ENCODE data around the gene CLECL1.

Gene CLECL1

DNA sequence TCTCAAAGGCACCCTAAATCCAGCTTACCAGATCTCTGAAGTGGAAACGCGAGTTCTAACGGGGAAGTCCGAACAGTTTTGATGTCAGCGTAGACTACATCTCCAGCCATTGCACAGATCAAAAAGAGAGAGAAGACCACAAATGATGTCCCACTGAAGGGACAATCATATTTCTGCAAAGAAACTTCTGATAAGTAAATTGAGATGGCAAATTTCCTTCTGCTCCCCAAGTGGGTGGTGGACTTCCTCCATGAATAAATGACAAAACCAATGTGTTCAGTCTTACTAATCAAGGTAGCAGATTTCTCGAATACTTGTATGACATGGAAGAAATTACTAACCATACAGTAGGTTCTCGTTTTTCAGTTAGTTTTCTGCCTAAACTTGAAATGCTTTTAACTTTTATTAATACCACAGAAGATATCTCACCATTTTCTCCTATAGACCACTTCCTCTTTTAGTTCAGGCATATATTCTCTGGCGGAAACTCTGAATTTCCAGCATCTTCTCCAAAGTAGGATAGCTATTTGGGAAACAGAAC lies at the start of gene CLECL1:
Gene CLECL1 (minus strand): TSS at position 177 of the 541 bp plus-strand sequence.
- no peak for DNase-seq

DNA sequence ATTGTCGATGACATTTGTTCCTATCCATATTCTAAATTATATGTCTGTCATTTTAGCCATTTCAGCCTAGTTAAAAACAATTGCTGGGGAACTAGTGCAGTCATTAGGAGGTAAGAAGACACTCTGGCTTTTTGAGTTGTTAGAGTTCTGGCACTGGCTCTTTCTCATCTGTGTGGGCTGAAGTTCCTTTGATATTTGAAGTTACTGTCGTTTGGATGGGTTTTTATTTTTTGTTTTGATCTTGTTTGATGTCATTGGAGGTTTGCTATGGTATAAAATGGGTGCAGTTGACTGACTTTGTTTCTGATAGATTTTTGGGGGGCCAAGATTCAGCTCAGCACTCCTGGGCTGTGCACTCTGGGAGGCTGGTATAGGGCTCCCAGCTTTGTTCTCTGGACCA lies 48.5 kb upstream of the CLECL1 start:
- DNase-seq: no peak

DNA sequence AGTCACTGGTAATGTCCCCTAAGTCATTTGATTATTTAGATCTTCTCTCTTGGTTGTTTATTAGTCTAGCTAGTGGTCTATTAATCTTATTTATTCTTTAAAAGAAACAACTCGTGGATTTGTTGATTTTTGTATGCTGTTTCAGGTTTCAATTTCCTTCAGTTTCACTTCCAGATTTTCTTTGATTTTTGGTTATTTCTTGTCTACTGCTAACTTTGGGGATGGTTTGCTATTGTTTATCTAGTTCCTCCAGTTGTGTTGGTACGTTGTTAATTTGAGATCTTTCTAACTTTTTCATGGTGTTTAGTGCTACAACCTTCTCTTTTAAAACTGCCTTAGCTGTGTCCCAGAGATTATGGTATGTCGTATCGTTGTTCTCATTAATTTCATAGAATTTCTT lies 46.3 kb upstream of the CLECL1 start:
- no peak for DNase-seq

DNA sequence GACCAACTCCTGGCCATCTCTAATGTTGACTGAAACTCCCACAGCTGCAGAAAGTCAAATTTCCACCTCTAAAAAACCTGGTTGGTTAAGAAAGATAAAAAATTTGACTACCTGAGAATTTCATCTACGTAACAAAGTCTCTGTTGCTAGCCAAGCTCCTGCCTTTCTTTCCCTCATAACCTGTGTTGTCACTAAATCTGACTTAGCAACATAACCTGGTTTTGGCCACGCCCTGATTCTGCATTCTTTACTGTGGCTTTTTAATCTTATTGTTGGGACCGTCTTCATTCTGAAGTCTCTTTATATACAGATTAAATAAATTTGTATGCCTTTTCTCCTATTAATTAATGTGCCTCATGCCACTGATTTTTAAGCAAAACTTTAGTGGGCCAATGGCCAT lies 43.9 kb upstream of the CLECL1 start:
- DNase-seq: no peak

- DNase-seq: no peak
These were observed 40.5 kb upstream of the CLECL1 start for GRCh38 chr12:9773216-9773877.

DNA sequence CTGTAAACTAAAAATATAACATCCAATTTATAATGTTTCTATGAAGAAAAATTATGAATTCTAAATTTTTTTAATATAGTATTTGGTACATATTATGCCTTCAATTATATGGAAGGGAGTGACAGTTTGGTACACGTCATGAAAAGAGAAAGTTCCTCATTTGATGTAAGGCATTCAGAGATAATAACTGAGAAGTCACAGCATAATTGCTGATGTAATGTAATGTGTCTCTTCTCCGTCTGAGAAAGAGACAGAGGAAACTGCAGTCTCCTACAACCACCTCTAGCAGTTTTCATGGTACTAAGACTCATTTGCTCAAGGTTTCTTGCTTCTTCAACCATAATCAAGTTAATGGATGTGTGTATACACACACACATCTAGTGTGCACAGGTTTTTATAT lies 30.1 kb upstream of the CLECL1 start:
- no peak for DNase-seq

DNA sequence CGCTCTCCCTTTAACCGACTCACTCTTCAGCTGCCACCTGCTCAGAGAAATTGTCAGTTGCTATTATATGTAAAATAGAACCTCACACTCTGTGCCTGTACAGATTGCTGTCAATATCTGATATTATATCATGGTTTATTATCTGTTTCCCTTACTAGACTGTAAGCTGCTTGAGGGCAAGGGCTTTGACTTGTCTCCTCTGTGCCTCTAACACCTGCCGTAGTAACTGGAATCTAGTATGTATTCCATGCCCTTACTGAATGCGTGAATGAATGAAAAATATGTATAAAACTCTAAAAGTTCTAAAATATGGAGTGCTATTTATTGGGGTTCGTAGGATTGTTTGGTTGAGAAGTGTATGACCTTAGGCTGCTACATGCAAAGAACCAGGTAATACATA lies 29.5 kb upstream of the CLECL1 start:
- no peak for DNase-seq

GRCh38 chr12:9761419-9761781 lies 28.5 kb upstream of the CLECL1 start:
- no peak for DNase-seq

GRCh38 chr12:9760699-9761418 lies 28.0 kb upstream of the CLECL1 start, which contains the start of gene CD69:
Gene CD69, minus strand, starts transcription at chr12:9760901. Its CDS starts 81 bp downstream, at chr12:9760820.
- DNase-seq: no peak

DNA sequence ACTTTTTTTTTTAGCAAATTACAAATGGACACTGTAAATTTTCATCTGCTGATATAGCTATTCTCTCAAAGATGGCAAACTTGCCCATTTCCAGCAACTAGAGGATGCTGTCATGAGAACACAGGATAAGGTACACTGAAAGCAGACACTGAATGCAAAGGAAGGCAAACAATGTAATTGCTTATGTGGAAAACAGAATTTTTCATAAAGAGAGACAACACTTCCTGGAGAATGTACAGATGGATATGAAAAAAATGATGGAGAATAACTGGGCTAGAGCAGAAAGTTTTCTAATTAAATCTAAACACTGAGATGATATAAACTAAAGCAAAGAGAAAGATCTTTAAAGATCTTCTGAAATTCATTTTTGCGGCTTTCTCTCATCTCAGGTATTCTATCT lies 27.2 kb upstream of the CLECL1 start:
- no peak for DNase-seq

- DNase-seq: no peak
These were observed 26.8 kb upstream of the CLECL1 start for GRCh38 chr12:9759694-9760093.

DNA sequence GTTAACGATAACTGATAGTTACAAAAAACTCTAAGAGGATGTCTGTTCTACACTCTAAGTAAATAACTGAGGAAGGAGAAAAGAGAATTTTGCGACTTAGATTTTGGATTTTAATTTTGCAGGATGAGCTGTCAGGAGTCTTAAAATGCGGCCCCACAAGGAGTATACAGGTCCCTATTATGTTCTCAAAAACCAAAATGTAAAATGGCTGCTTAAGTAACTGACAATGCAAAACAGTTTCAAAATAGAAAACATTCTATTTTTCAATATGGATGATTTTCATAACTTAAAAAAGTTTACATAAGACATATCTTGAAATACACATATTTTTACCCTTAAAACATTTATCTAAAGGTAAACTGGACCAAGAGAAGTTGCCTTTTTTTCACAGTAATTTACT lies 25.2 kb upstream of the CLECL1 start:
- DNase-seq: no peak

- no peak for DNase-seq
These were observed 24.6 kb upstream of the CLECL1 start for GRCh38 chr12:9757433-9758025.

GRCh38 chr12:9756706-9757105 lies 23.8 kb upstream of the CLECL1 start:
- DNase-seq: no peak

- no peak for DNase-seq
These were observed 23.3 kb upstream of the CLECL1 start for GRCh38 chr12:9756170-9756569.

- no peak for DNase-seq
These were observed 22.7 kb upstream of the CLECL1 start for GRCh38 chr12:9755567-9755966.

- DNase-seq: no peak
These were observed 22.1 kb upstream of the CLECL1 start for GRCh38 chr12:9755035-9755434.

DNA sequence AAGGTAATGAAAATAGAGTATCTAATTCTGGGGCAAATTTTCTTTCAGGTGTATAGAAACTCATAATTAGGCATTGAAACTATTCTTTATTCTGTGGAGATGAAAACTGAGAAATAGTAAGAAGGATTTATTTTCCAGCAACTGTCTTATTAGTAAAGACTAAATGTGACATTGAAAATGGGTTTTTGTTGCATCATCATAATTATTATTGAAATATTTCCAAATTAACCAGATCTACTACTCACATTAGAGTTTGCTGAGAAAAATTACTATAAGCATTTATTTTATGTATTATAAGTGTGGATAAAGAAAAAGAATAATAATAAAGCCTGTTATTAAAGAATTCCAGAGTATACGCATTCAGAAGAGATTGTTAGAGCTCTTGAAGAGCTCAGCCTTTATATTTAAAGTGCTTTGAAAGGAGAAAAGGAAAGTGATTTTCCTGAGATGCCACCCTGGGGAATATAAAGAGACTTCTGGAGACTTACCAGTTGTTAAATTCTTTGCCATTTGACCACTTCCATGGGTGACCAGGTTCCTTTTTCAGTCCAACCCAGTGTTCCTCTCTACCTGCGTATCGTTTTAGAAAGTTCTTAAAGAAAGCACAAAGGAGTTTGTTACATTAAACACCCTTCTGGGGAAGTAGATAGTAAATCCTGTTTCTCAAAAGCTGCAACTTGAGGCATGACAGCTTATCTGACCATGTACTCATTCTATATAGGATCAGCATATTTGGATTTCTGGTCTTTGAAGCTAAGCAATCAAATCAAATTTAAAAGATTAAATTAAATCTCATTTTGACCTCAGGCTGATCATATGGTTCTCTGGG lies 21.4 kb upstream of the CLECL1 start:
- DNase-seq: no peak

DNA sequence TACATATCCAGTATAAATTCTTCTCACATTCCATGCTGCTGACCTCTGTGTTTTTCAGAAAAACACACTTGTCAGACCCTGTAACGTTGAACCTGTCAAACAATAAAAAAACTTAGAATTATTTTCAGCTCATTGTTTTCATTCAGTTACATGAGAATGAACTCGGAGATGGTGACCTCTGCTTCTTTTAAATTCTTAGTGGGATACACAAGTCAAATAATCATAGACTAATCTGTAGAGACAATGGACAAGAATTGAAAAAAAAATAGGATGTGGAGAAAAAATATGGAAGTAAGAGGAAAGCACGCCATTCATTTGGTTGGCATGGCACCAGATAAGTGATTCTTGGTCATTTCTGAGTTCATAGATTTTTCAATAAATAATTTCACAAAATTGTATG lies 20.6 kb upstream of the CLECL1 start:
- DNase-seq: no peak

GRCh38 chr12:9753073-9753472 lies 20.2 kb upstream of the CLECL1 start:
- no peak for DNase-seq

DNA sequence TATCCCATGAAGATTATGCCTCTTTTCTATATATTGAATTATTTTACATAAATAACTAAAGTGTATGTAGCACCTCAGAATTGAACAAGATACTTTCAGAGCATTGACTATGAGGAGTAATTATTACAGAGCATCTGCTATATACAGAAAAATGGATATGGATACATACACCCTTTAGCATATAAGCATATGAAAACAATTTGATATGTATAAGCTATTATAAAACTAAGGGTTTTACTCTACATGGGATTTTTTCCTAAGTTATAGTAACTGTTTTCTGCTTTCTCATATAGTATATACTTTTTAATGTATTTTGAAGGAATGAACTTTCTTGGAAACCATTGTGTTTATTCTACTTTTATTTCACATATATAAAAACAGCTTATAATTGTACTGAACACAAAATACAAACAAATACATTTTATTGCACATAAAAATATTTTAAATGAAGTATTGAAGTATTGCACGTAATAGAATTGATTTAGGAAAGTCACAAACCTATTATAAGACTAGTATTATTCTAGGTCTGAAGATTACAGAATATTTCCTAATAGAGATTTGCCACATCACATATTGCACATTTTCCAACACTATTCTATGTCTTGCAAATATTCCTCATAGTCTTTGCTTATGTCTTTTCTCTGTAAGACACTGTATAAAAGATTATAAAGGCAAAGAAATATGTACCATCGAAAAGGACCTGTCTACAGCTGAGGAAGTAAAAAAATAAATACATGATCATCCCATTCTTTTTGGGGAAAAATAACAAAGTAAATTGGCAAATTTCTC lies 19.4 kb upstream of the CLECL1 start:
- DNase-seq: no peak

Data from EL (cell line).